ENCODE measurements around the gene NET1. TPM values are rescaled to one million over a fixed set of nuclear protein-coding genes. Genes with fewer than 3 reads are reported as not detected.

NET1 gene
- total RNA-seq, 2 experiments from 2014 or later, result 39.8 to 46.3 TPM

DNA sequence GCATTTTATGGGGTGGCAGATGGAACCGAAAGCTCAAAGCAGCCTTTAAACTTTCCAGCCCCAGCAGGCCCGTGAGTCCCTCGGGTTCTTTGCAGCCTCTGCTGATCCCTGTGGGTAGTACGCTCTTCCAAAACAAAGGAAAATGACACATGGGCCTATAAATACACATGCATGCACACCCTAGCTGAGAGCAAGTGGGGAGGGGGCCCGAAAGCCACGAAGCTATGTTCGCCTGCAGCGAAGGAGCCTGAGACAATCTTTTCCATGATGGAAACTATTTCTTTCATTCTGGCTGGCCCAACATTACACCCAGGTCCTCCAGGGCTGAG, 54.8 kb downstream of the NET1 start:
- intact Hi-C loops (cut with micrococcal nuclease; ENCODE audit: unreplicated experiment), result no loop called here
- Histone ChIP-seq H3K9me2 (ENCODE audit: insufficient read depth, low read length) (no peaks in the 10 kb centered on the region), H4K20me1 (ENCODE audit: insufficient read depth, low read length) (no peaks in the 10 kb centered on the region), H2AFZ (ENCODE audit: low read length) (no peak overlapping the region), H3K36me3 (ENCODE audit: insufficient read depth, low read length) (no peaks in the 10 kb centered on the region), H3K9me3 (ENCODE audit: low read length) (no peaks in the 10 kb centered on the region), H3K4me3 (ENCODE audit: low read depth, low read length, poor library complexity, severe bottlenecking) (no peak overlapping the region), H3K27ac (ENCODE audit: low read depth, low read length, poor library complexity, severe bottlenecking) (no peak overlapping the region), H3K79me2 (ENCODE audit: insufficient read depth, low read depth, low read length) (no peaks in the 10 kb centered on the region), H3K4me2 (ENCODE audit: low read length) (no peak overlapping the region), H3K4me1 (ENCODE audit: insufficient read depth, low read length, poor library complexity, severe bottlenecking) (no peaks in the 10 kb centered on the region)
- ChIA-PET POLR2A (interaction anchor here (1.0 kb wide), 1 partner anchor 12 kb away, joined by 3 read pairs; no protein-coding TSS in a partner anchor), CTCF (ENCODE audit: unreplicated experiment) (no interaction called here)
- BruUV-seq (replicated peaks), result no TSS peak
- TF ChIP-seq EZH2phosphoT487 (IDR thresholded peaks at IDR 0.05; ENCODE audit: borderline replicate concordance, low read depth, low read length) (no peak), CTCF (conservative IDR thresholded peaks at IDR 0.05; ENCODE audit: low read length) (no peak)
- DNase-seq (ENCODE audit: low spot score), result no peak

- ChIA-PET POLR2A (interaction anchor here (1.0 kb wide), 1 partner anchor 12 kb away, joined by 3 read pairs; no protein-coding TSS in a partner anchor), CTCF (ENCODE audit: unreplicated experiment) (no interaction called here)
- H3K4me2 ChIP-seq (ENCODE audit: low read length), result no peak overlapping the region
- TF ChIP-seq CTCF (conservative IDR thresholded peaks at IDR 0.05; ENCODE audit: low read length) (no peak), EZH2phosphoT487 (IDR thresholded peaks at IDR 0.05; ENCODE audit: borderline replicate concordance, low read depth, low read length) (no peak)
- DNase-seq (ENCODE audit: low spot score), result no peak
- H3K9me2 ChIP-seq (ENCODE audit: insufficient read depth, low read length), result no peaks in the 10 kb centered on the region
- H3K4me3 ChIP-seq (ENCODE audit: low read depth, low read length, poor library complexity, severe bottlenecking), result no peak overlapping the region
- intact Hi-C loops (cut with micrococcal nuclease; ENCODE audit: unreplicated experiment), result no loop called here
- no peaks in the 10 kb centered on the region for H3K36me3 ChIP-seq (ENCODE audit: insufficient read depth, low read length)
- no peaks in the 10 kb centered on the region for H3K9me3 ChIP-seq (ENCODE audit: low read length)
- no TSS peak for BruUV-seq (replicated peaks)
- no peak overlapping the region for H2AFZ ChIP-seq (ENCODE audit: low read length)
- H3K4me1 ChIP-seq (ENCODE audit: insufficient read depth, low read length, poor library complexity, severe bottlenecking), result no peaks in the 10 kb centered on the region
- H3K79me2 ChIP-seq (ENCODE audit: insufficient read depth, low read depth, low read length), result no peaks in the 10 kb centered on the region
- no peak overlapping the region for H3K27ac ChIP-seq (ENCODE audit: low read depth, low read length, poor library complexity, severe bottlenecking)
- H4K20me1 ChIP-seq (ENCODE audit: insufficient read depth, low read length), result no peaks in the 10 kb centered on the region
Measured at GRCh38 chr10:5467634-5468255, 55.4 kb downstream of the NET1 start.

DNA sequence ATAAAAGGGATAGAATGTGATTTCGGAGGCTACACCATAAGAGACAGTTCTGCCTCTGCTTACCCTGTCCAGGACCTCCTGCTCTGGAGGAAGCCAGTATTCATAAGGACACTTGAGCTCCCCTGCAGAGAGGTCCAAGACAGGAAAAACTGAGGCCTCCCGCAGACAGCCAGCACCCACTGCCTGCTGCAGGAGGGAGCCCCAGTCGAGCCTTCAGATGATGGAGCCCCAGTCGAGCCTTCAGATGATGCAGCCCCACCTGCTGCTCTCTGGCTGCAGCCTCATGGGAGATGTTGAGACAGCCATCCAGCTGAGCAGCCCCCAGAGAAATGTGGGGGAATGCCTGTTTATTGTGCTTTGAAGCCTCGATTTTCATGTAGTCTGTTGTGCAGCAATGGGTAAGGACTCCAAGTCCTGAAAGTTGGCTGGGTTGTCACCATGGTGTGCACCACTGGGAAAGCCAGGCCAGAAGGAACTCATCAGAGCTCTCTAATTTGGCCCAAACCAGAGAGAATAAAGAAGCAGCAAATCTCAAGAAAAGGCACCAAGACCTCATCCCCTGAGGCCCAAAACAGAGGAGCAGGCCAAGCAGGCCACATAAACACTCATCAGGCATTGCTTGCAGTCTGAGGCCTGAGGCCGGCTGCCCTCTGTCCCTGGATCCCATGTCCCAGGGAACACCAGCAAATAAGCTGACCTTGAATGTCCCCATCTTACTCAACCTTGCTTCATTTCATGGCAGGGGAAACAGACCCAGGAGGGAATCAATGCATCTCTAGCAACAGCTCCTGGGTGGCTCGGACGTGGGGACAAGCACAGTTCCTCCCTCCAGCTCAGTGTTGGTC, 56.1 kb downstream of the NET1 start:
- no peak for TF ChIP-seq EZH2phosphoT487 (IDR thresholded peaks at IDR 0.05; ENCODE audit: borderline replicate concordance, low read depth, low read length)
- no peak for TF ChIP-seq CTCF (conservative IDR thresholded peaks at IDR 0.05; ENCODE audit: low read length)
- ChIA-PET CTCF (ENCODE audit: unreplicated experiment) (no interaction called here), POLR2A (no interaction called here)
- Histone ChIP-seq H2AFZ (ENCODE audit: low read length) (no peak overlapping the region), H3K4me3 (ENCODE audit: low read depth, low read length, poor library complexity, severe bottlenecking) (no peak overlapping the region), H3K36me3 (ENCODE audit: insufficient read depth, low read length) (no peaks in the 10 kb centered on the region), H3K27ac (ENCODE audit: low read depth, low read length, poor library complexity, severe bottlenecking) (no peak overlapping the region), H3K9me3 (ENCODE audit: low read length) (no peaks in the 10 kb centered on the region), H3K4me2 (ENCODE audit: low read length) (no peak overlapping the region), H3K4me1 (ENCODE audit: insufficient read depth, low read length, poor library complexity, severe bottlenecking) (no peaks in the 10 kb centered on the region), H3K79me2 (ENCODE audit: insufficient read depth, low read depth, low read length) (no peaks in the 10 kb centered on the region), H4K20me1 (ENCODE audit: insufficient read depth, low read length) (no peaks in the 10 kb centered on the region), H3K9me2 (ENCODE audit: insufficient read depth, low read length) (no peaks in the 10 kb centered on the region)
- no TSS peak for BruUV-seq (replicated peaks)
- intact Hi-C loops (cut with micrococcal nuclease; ENCODE audit: unreplicated experiment), result no loop called here
- DNase-seq (ENCODE audit: low spot score), result no peak

All from OCI-LY7 (cell line).